ENCODE data around the gene TBX5. TPM values are rescaled to one million over a fixed set of nuclear protein-coding genes. Genes with fewer than 3 reads are reported as not detected.

The TBX5 gene
- total RNA-seq, 8 experiments from 2014 or later: 0.05 to 3.4 (median 0.38) TPM; not detected in 1

GRCh38 chr12:114441545-114441944, 35.6 kb upstream of the TBX5 start:
- no peak for ATAC-seq (replicated peaks in 6 of 8)
- no peaks in the 10 kb centered on the region for H3K4me1 ChIP-seq (replicated peaks in 1 of 2)
- no peak overlapping the region for H3K27ac ChIP-seq
- H3K4me3 ChIP-seq: no peak overlapping the region
- 0 to 93% (median 30%) methylated on average over 1 to 5 of the region's 6 CpGs; no CpG with 5 or more reads in 3 of the 10 experiments for WGBS, 10 experiments
- in situ Hi-C loops (cut with MboI; ENCODE audit: low pct_unique_long_range_greater_than_20kb in 2 of 9, low sequenced_read_pairs in 9 of 9, unreplicated experiment in 9 of 9): no loop called here

GRCh38 chr12:114441039-114441383, 35.1 kb upstream of the TBX5 start:
- H3K4me3 ChIP-seq: no peak overlapping the region

GRCh38 chr12:114440270-114441038, 34.5 kb upstream of the TBX5 start:
- Histone ChIP-seq H3K27ac (no peak overlapping the region), H3K4me3 (no peak overlapping the region), H3K4me1 (replicated peaks in 1 of 2) (no peaks in the 10 kb centered on the region)
- in situ Hi-C loops (cut with MboI; ENCODE audit: low pct_unique_long_range_greater_than_20kb in 2 of 9, low sequenced_read_pairs in 9 of 9, unreplicated experiment in 9 of 9): no loop called here
- 0 to 68% (median 6%) methylated on average over 3 to 36 of the region's 54 CpGs for WGBS, 10 experiments
- ATAC-seq (replicated peaks in 6 of 8): peak in 2 of 8 experiments; percentile 92

More at GRCh38 chr12:114441039-114441383, 35.1 kb upstream of the TBX5 start:
- ATAC-seq (replicated peaks in 6 of 8): no peak
- in situ Hi-C loops (cut with MboI; ENCODE audit: low pct_unique_long_range_greater_than_20kb in 2 of 9, low sequenced_read_pairs in 9 of 9, unreplicated experiment in 9 of 9): no loop called here
- no peak overlapping the region for H3K27ac ChIP-seq
- H3K4me1 ChIP-seq (replicated peaks in 1 of 2): no peaks in the 10 kb centered on the region
- 2 to 100% (median 31%) methylated on average over 1 to 12 of the region's 23 CpGs; no CpG with 5 or more reads in 4 of the 10 experiments for WGBS, 10 experiments

GRCh38 chr12:114439817-114440216, 33.9 kb upstream of the TBX5 start:
- in situ Hi-C loops (cut with MboI; ENCODE audit: low pct_unique_long_range_greater_than_20kb in 2 of 9, low sequenced_read_pairs in 9 of 9, unreplicated experiment in 9 of 9): no loop called here
- H3K4me1 ChIP-seq (replicated peaks in 1 of 2): no peaks in the 10 kb centered on the region
- no peak overlapping the region for H3K4me3 ChIP-seq
- peak in 1 of 8 experiments; percentile 7 for ATAC-seq (replicated peaks in 6 of 8)
- H3K27ac ChIP-seq: no peak overlapping the region
- WGBS, 10 experiments: 0 to 67% (median 11%) methylated on average over 1 to 10 of the region's 19 CpGs; no CpG with 5 or more reads in 4 of the 10 experiments

- 1 to 94% (median 10%) methylated on average over 5 to 23 of the region's 25 CpGs; no CpG with 5 or more reads in 1 of the 10 experiments for WGBS, 10 experiments
- no peak for ATAC-seq (replicated peaks in 6 of 8)
- H3K27ac ChIP-seq: no peak overlapping the region
- H3K4me1 ChIP-seq (replicated peaks in 1 of 2): no peaks in the 10 kb centered on the region
- in situ Hi-C loops (cut with MboI; ENCODE audit: low pct_unique_long_range_greater_than_20kb in 2 of 9, low sequenced_read_pairs in 9 of 9, unreplicated experiment in 9 of 9): no loop called here
- H3K4me3 ChIP-seq: no peak overlapping the region
Measured at GRCh38 chr12:114439261-114439683, 33.3 kb upstream of the TBX5 start.

- no peak overlapping the region for H3K27ac ChIP-seq
- no peak overlapping the region for H3K4me3 ChIP-seq
- 3 to 55% (median 12%) methylated on average over 5 to 8 of the region's 8 CpGs for WGBS, 10 experiments
- no peak for ATAC-seq (replicated peaks in 6 of 8)
- no peaks in the 10 kb centered on the region for H3K4me1 ChIP-seq (replicated peaks in 1 of 2)
- in situ Hi-C loops (cut with MboI; ENCODE audit: low pct_unique_long_range_greater_than_20kb in 2 of 9, low sequenced_read_pairs in 9 of 9, unreplicated experiment in 9 of 9): no loop called here
Measured at GRCh38 chr12:114438635-114439256, 32.8 kb upstream of the TBX5 start.

- 0 to 72% (median 39%) methylated on average over 2 to 3 of the region's 3 CpGs; no CpG with 5 or more reads in 1 of the 10 experiments for WGBS, 10 experiments
- in situ Hi-C loops (cut with MboI; ENCODE audit: low pct_unique_long_range_greater_than_20kb in 2 of 9, low sequenced_read_pairs in 9 of 9, unreplicated experiment in 9 of 9): no loop called here
- no peak for ATAC-seq (replicated peaks in 6 of 8)
Measured at GRCh38 chr12:114434341-114434740, 28.4 kb upstream of the TBX5 start.

GRCh38 chr12:114431902-114432301, 26.0 kb upstream of the TBX5 start:
- Histone ChIP-seq H3K4me1 (replicated peaks in 1 of 2) (no peaks in the 10 kb centered on the region), H3K27ac (no peak overlapping the region), H3K4me3 (no peak overlapping the region)
- in situ Hi-C loops (cut with MboI; ENCODE audit: low pct_unique_long_range_greater_than_20kb in 2 of 9, low sequenced_read_pairs in 9 of 9, unreplicated experiment in 9 of 9): no loop called here
- WGBS, 10 experiments: 0 to 60% (median 50%) methylated on average over 1 of the region's 1 CpG; no CpG with 5 or more reads in 5 of the 10 experiments
- ATAC-seq (replicated peaks in 6 of 8): no peak

More at GRCh38 chr12:114434341-114434740, 28.4 kb upstream of the TBX5 start:
- H3K4me1 ChIP-seq (replicated peaks in 1 of 2): no peaks in the 10 kb centered on the region
- no peak overlapping the region for H3K4me3 ChIP-seq
- H3K27ac ChIP-seq: no peak overlapping the region

- ATAC-seq (replicated peaks in 6 of 8): peak in 2 of 8 experiments; percentile 90
- H3K4me3 ChIP-seq: no peak overlapping the region
- H3K27ac ChIP-seq: no peak overlapping the region
- in situ Hi-C loops (cut with MboI; ENCODE audit: low pct_unique_long_range_greater_than_20kb in 2 of 9, low sequenced_read_pairs in 9 of 9, unreplicated experiment in 9 of 9): no loop called here
- no peaks in the 10 kb centered on the region for H3K4me1 ChIP-seq (replicated peaks in 1 of 2)
- 0 to 71% (median 0%) methylated on average over 1 to 4 of the region's 4 CpGs for WGBS, 10 experiments
Measured at GRCh38 chr12:114430306-114430705, 24.4 kb upstream of the TBX5 start.

GRCh38 chr12:114425031-114425626, 19.2 kb upstream of the TBX5 start:
- in situ Hi-C loops (cut with MboI; ENCODE audit: low pct_unique_long_range_greater_than_20kb in 2 of 9, low sequenced_read_pairs in 9 of 9, unreplicated experiment in 9 of 9): no loop called here
- Histone ChIP-seq H3K27ac (no peak overlapping the region), H3K4me1 (replicated peaks in 1 of 2) (no peaks in the 10 kb centered on the region), H3K4me3 (no peak overlapping the region)
- 0 to 100% (median 41%) methylated on average over 1 to 3 of the region's 3 CpGs; no CpG with 5 or more reads in 5 of the 10 experiments for WGBS, 10 experiments
- peak in 2 of 8 experiments; percentile 79 to 98 for ATAC-seq (replicated peaks in 6 of 8)

GRCh38 chr12:114420944-114421335, 15.0 kb upstream of the TBX5 start:
- in situ Hi-C loops (cut with MboI; ENCODE audit: low pct_unique_long_range_greater_than_20kb in 2 of 9, low sequenced_read_pairs in 9 of 9, unreplicated experiment in 9 of 9): no loop called here
- no peaks in the 10 kb centered on the region for H3K4me1 ChIP-seq (replicated peaks in 1 of 2)
- no peak overlapping the region for H3K4me3 ChIP-seq
- no peak overlapping the region for H3K27ac ChIP-seq
- ATAC-seq (replicated peaks in 6 of 8): no peak
- WGBS, 10 experiments: 40 to 100% (median 53%) methylated on average over 2 to 4 of the region's 4 CpGs; no CpG with 5 or more reads in 6 of the 10 experiments

GRCh38 chr12:114420182-114420943, 14.4 kb upstream of the TBX5 start:
- in situ Hi-C loops (cut with MboI; ENCODE audit: low pct_unique_long_range_greater_than_20kb in 2 of 9, low sequenced_read_pairs in 9 of 9, unreplicated experiment in 9 of 9): no loop called here
- Histone ChIP-seq H3K4me1 (replicated peaks in 1 of 2) (no peaks in the 10 kb centered on the region), H3K27ac (no peak overlapping the region), H3K4me3 (no peak overlapping the region)
- ATAC-seq (replicated peaks in 6 of 8): peak in 1 of 8 experiments; percentile 31
- WGBS, 10 experiments: 10 to 73% (median 47%) methylated on average over 2 to 8 of the region's 8 CpGs

- ATAC-seq (replicated peaks in 6 of 8): no peak
- Histone ChIP-seq H3K4me3 (no peak overlapping the region), H3K4me1 (replicated peaks in 1 of 2) (no peaks in the 10 kb centered on the region), H3K27ac (no peak overlapping the region)
- 17 to 60% (median 48%) methylated on average over 1 to 2 of the region's 4 CpGs; no CpG with 5 or more reads in 6 of the 10 experiments for WGBS, 10 experiments
- in situ Hi-C loops (cut with MboI; ENCODE audit: low pct_unique_long_range_greater_than_20kb in 2 of 9, low sequenced_read_pairs in 9 of 9, unreplicated experiment in 9 of 9): no loop called here
Measured at GRCh38 chr12:114416028-114416427, 10.1 kb upstream of the TBX5 start.

Measured in motor neuron (in vitro differentiated cells).